Measurements from ENCODE around the gene FCHO1.

Gene FCHO1

GRCh38 chr19:17807731-17808316 is 56.5 kb downstream of the FCHO1 start:
- no peak for TF ChIP-seq CTCF (conservative IDR thresholded peaks at IDR 0.05; ENCODE audit: low read depth, low read length)

GRCh38 chr19:17811103-17811502 is 59.8 kb downstream of the FCHO1 start:
- H4K20me1 ChIP-seq (ENCODE audit: insufficient read depth): no peaks in the 10 kb centered on the region
- no peak overlapping the region for H3K9ac ChIP-seq

More at GRCh38 chr19:17807731-17808316, 56.5 kb downstream of the FCHO1 start:
- no peak overlapping the region for H3K27ac ChIP-seq
- H3K27me3 ChIP-seq (ENCODE audit: insufficient read depth, low read depth): peaks cover 42% of the 10 kb centered on the region
- no peak overlapping the region for H2AFZ ChIP-seq (ENCODE audit: low read depth)
- H3K36me3 ChIP-seq (ENCODE audit: insufficient read depth): no peaks in the 10 kb centered on the region
- H3K79me2 ChIP-seq (ENCODE audit: insufficient read depth, low read depth): no peaks in the 10 kb centered on the region
- H3K4me2 ChIP-seq: no peak overlapping the region
- H3K4me1 ChIP-seq (ENCODE audit: low read depth, poor library complexity, severe bottlenecking): no peaks in the 10 kb centered on the region
- no peaks in the 10 kb centered on the region for H4K20me1 ChIP-seq (ENCODE audit: insufficient read depth)
- H3K4me3 ChIP-seq (IDR thresholded peaks at IDR 0.05; ENCODE audit: insufficient read depth, low read depth, low read length): no peak overlapping the region
- H3K9ac ChIP-seq: no peak overlapping the region

GRCh38 chr19:17811681-17812080 is 60.4 kb downstream of the FCHO1 start:
- Histone ChIP-seq H3K27me3 (ENCODE audit: insufficient read depth, low read depth) (peaks cover 38% of the 10 kb centered on the region), H3K79me2 (ENCODE audit: insufficient read depth, low read depth) (no peaks in the 10 kb centered on the region), H3K4me1 (ENCODE audit: low read depth, poor library complexity, severe bottlenecking) (no peaks in the 10 kb centered on the region), H3K9ac (no peak overlapping the region), H4K20me1 (ENCODE audit: insufficient read depth) (no peaks in the 10 kb centered on the region), H3K27ac (no peak overlapping the region), H3K4me2 (no peak overlapping the region), H2AFZ (ENCODE audit: low read depth) (no peak overlapping the region), H3K4me3 (IDR thresholded peaks at IDR 0.05; ENCODE audit: insufficient read depth, low read depth, low read length) (no peak overlapping the region), H3K36me3 (ENCODE audit: insufficient read depth) (no peaks in the 10 kb centered on the region)
- TF ChIP-seq CTCF (conservative IDR thresholded peaks at IDR 0.05; ENCODE audit: low read depth, low read length): no peak

More at GRCh38 chr19:17811103-17811502, 59.8 kb downstream of the FCHO1 start:
- Histone ChIP-seq H3K4me1 (ENCODE audit: low read depth, poor library complexity, severe bottlenecking) (no peaks in the 10 kb centered on the region), H3K79me2 (ENCODE audit: insufficient read depth, low read depth) (no peaks in the 10 kb centered on the region), H2AFZ (ENCODE audit: low read depth) (no peak overlapping the region), H3K4me2 (no peak overlapping the region), H3K27ac (no peak overlapping the region), H3K27me3 (ENCODE audit: insufficient read depth, low read depth) (peaks cover 38% of the 10 kb centered on the region), H3K36me3 (ENCODE audit: insufficient read depth) (no peaks in the 10 kb centered on the region), H3K4me3 (IDR thresholded peaks at IDR 0.05; ENCODE audit: insufficient read depth, low read depth, low read length) (no peak overlapping the region)
- TF ChIP-seq CTCF (conservative IDR thresholded peaks at IDR 0.05; ENCODE audit: low read depth, low read length): no peak

- Histone ChIP-seq H4K20me1 (ENCODE audit: insufficient read depth) (no peaks in the 10 kb centered on the region), H3K4me2 (no peak overlapping the region), H3K9ac (no peak overlapping the region), H3K27me3 (ENCODE audit: insufficient read depth, low read depth) (peaks cover 38% of the 10 kb centered on the region), H2AFZ (ENCODE audit: low read depth) (no peak overlapping the region), H3K4me1 (ENCODE audit: low read depth, poor library complexity, severe bottlenecking) (no peaks in the 10 kb centered on the region), H3K79me2 (ENCODE audit: insufficient read depth, low read depth) (no peaks in the 10 kb centered on the region), H3K36me3 (ENCODE audit: insufficient read depth) (no peaks in the 10 kb centered on the region), H3K4me3 (IDR thresholded peaks at IDR 0.05; ENCODE audit: insufficient read depth, low read depth, low read length) (no peak overlapping the region), H3K27ac (no peak overlapping the region)
- no peak for TF ChIP-seq CTCF (conservative IDR thresholded peaks at IDR 0.05; ENCODE audit: low read depth, low read length)
These were observed 60.8 kb downstream of the FCHO1 start for GRCh38 chr19:17812099-17812498.

All from KMS-11 (cell line).